GM12891 (cell line): ENCODE measurements around the gene TMEM178B.

Experiments
- POLR2A ChIP-seq: IDR thresholded peaks from 2 replicates; pipeline ENCODE4 v1.6.1; 2011; ENCODE audit warnings: low read depth, low read length, control low read depth
- POLR2AphosphoS5 ChIP-seq: IDR thresholded peaks from 2 replicates; pipeline ENCODE4 v1.6.1; 2011; ENCODE audit warnings: low read depth, low read length, control low read depth
- TAF1 ChIP-seq: IDR thresholded peaks from 2 replicates; pipeline ENCODE4 v1.6.1; 2011; ENCODE audit warnings: low read depth, low read length, control low read depth

DNA sequence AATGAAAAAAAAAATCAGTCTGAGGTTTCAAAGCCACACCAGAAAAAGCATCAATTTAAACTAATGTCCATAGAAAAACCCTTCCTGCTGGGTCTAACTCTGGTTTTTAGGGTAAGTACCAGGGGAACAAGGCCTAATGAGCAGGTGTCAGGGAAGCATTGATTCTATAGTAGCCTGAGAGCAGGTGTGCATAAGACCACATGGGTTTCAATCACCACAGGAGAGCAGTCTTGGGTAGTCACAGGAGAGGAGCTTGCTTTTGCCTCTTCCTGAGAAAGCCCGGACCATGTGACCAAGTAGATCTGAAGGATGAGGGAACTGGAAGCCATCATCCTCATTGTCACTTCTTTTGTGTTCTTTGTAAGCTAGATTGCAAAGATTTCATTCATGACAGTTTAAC, 411.0 kb downstream of the TMEM178B start:
- no peak for TF ChIP-seq POLR2A
- no peak for TF ChIP-seq TAF1
- TF ChIP-seq POLR2AphosphoS5: no peak
